ENCODE data around the gene RANBP2.
"Not testable (repeated sequence)": the region's sequence is repeated elsewhere in the genome, so short reads cannot be mapped to it uniquely, and the experiment has no call there.

Gene RANBP2

GRCh38 chr2:108719149-108720044 lies at the start of gene RANBP2:
TSS of gene RANBP2 (plus strand) at chr2:108719482. CDS start at chr2:108719607, 125 bp downstream.
- peak; percentile 80 for DNase-seq (ENCODE audit: low spot score)

- not testable (repeated sequence) for DNase-seq (ENCODE audit: low spot score)
Observed at GRCh38 chr2:108670282-108670681, 49.0 kb upstream of the RANBP2 start.

GRCh38 chr2:108672200-108672805 lies 47.0 kb upstream of the RANBP2 start:
- not testable (repeated sequence) for DNase-seq (ENCODE audit: low spot score)

- DNase-seq (ENCODE audit: low spot score): not testable (repeated sequence)
Observed at GRCh38 chr2:108676522-108676921, 42.8 kb upstream of the RANBP2 start.

- not testable (repeated sequence) for DNase-seq (ENCODE audit: low spot score)
Observed at GRCh38 chr2:108677239-108677744, 42.0 kb upstream of the RANBP2 start.

- DNase-seq (ENCODE audit: low spot score): not testable (repeated sequence)
Observed at GRCh38 chr2:108678198-108678651, 41.1 kb upstream of the RANBP2 start.

- DNase-seq (ENCODE audit: low spot score): not testable (repeated sequence)
Observed at GRCh38 chr2:108680805-108681204, 38.5 kb upstream of the RANBP2 start.

GRCh38 chr2:108688818-108689756 lies 30.2 kb upstream of the RANBP2 start:
- not testable (repeated sequence) for DNase-seq (ENCODE audit: low spot score)

- not testable (repeated sequence) for DNase-seq (ENCODE audit: low spot score)
Observed at GRCh38 chr2:108690001-108690400, 29.3 kb upstream of the RANBP2 start.

- DNase-seq (ENCODE audit: low spot score): no peak
Observed at GRCh38 chr2:108691447-108691846, 27.8 kb upstream of the RANBP2 start.

- no peak for DNase-seq (ENCODE audit: low spot score)
Observed at GRCh38 chr2:108701208-108701607, 18.1 kb upstream of the RANBP2 start.

- no peak for DNase-seq (ENCODE audit: low spot score)
Observed at GRCh38 chr2:108701806-108702205, 17.5 kb upstream of the RANBP2 start.

- no peak for DNase-seq (ENCODE audit: low spot score)
Observed at GRCh38 chr2:108704871-108705270, 14.4 kb upstream of the RANBP2 start.

GRCh38 chr2:108707300-108707699 lies 12.0 kb upstream of the RANBP2 start:
- no peak for DNase-seq (ENCODE audit: low spot score)

- not testable (repeated sequence) for DNase-seq (ENCODE audit: low spot score)
Observed at GRCh38 chr2:108716971-108717370, 2.3 kb upstream of the RANBP2 start.

- DNase-seq (ENCODE audit: low spot score): not testable (repeated sequence)
Observed at GRCh38 chr2:108726048-108726447, 6.8 kb downstream of the RANBP2 start.

GRCh38 chr2:108734656-108735055 lies 15.4 kb downstream of the RANBP2 start:
- not testable (repeated sequence) for DNase-seq (ENCODE audit: low spot score)

- not testable (repeated sequence) for DNase-seq (ENCODE audit: low spot score)
Observed at GRCh38 chr2:108757973-108758372, 38.7 kb downstream of the RANBP2 start.

GRCh38 chr2:108762618-108763017 lies 43.3 kb downstream of the RANBP2 start:
- DNase-seq (ENCODE audit: low spot score): not testable (repeated sequence)

GRCh38 chr2:108766671-108767070 lies 47.4 kb downstream of the RANBP2 start:
- not testable (repeated sequence) for DNase-seq (ENCODE audit: low spot score)

- not testable (repeated sequence) for DNase-seq (ENCODE audit: low spot score)
Observed at GRCh38 chr2:108767859-108768258, 48.6 kb downstream of the RANBP2 start.

GRCh38 chr2:108776475-108776874 lies 57.2 kb downstream of the RANBP2 start:
- no peak for DNase-seq (ENCODE audit: low spot score)

All from HuH-7 (cell line).